Erythroblast (primary cell): ENCODE results near the gene MGRN1.

Experiments
- DNase-seq, 2 experiments: peaks; one replicate each; lab custom pipeline; 2025; lab: John Stamatoyannopoulos, UW
- GATA1 ChIP-seq: IDR thresholded peaks from 2 replicates; pipeline ENCODE4 v1.6.1; 2011; ENCODE audit warnings: low read depth, mild to moderate bottlenecking, control low read depth, low read length, moderate library complexity
- POLR2A ChIP-seq: IDR thresholded peaks from 2 replicates; pipeline ENCODE4 v1.6.1; 2011; ENCODE audit warnings: mild to moderate bottlenecking, low read length

The MGRN1 gene

DNA sequence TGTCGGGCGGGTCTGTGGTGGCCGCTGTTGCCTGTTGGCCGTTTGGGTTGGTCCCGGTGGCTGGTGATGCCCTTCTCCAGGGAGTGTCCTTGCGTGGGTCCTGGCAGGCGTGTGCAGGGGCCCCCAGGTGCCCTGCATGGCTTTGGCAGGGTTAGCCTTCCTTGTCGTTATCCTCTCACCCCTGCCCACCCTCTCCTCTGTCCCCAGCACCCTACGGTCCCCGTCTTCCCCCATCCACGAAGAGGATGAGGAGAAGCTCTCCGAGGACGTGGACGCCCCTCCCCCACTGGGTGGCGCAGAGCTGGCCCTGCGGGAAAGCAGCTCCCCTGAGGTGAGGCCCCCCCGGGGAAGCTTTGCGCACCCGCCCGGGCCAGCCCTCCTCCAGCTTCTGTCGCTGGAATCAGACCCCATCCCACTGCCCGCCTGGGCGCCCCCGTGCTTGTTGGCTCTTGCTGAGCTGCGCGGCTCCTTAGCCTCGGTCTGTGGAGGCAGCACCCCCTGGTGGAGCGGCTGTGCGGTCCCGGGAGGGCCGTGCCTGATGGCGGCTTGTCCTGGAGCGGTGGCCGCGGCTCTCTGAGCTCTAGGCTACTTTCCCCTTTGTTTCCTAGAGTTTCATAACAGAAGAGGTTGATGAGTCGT is 58.1 kb downstream of the MGRN1 start:
- TF ChIP-seq GATA1 = no peak
- TF ChIP-seq POLR2A = no peak
- DNase-seq = peak; percentile 51 to 52

DNA sequence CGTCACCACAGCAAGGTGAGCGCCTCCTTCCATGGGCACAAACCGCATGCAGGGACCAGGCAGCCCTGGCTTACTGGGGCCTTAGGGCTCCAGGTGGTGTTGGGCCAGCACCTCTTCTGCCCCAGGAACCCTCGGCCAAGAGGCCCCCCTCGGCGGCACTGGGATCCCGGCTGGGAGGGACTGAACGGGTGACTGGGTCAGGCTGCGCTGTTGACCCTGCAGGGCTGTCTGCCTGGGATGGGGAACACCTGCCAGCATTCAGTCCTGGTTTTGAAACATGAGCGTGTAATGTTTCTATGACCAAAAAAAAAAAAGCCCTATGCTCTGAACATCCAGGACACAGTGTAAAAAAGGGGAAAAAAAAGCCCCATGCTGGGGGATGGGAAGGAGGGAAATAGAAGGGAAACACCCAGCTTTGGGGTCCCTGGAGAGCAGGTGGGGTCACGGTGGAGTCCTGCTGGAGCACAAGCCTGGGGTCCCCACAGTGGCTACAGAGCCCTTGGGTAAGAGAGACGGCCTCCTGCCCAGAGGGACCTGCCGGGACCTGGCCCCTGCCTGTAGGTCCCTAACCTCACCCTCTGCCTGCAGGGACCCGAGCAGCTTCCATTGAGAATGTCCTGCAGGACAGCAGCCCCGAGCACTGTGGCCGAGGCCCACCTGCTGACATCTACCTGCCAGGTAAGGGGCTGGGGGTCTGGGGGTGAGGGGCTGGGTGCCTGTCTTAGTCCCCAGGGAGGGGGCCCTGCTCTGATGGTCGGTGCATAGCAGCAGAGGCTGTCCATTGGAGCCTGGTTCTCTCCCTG is 58.8 kb downstream of the MGRN1 start:
- TF ChIP-seq GATA1 = no peak
- no peak for TF ChIP-seq POLR2A
- no peak for DNase-seq

DNA sequence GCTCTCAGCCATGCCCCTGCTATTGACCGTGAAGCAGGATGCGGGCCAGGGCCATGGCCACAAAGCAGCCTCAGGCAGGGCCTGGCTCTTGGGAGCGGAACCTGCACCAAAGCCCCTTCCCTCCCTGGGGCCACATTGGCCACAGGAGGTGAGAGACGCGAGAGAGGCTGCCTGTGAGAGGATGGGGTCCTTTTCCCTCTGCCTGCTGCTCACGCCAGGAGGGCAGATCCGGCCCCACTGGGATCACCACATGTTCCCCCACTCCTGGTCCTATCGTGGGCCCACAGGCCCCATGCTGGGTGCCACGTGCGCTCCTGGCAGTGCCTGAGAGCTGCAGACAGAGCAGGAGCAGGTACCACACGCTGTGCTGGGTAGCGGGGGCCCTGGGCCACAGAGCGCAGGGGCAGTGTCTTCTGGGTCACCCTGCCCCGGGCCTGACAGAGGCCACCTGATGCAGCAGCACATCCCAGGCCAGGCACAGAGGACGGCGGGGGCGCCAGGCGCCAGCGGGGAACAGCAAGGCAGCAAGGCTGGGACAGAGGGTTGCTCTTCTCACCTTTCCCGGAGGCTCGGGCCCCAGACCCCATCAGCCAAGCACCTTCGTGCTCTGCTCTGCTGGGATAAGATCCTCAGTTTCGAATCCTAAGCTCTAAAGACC is 59.6 kb downstream of the MGRN1 start:
- no peak for TF ChIP-seq POLR2A
- no peak for TF ChIP-seq GATA1
- DNase-seq = no peak

DNA sequence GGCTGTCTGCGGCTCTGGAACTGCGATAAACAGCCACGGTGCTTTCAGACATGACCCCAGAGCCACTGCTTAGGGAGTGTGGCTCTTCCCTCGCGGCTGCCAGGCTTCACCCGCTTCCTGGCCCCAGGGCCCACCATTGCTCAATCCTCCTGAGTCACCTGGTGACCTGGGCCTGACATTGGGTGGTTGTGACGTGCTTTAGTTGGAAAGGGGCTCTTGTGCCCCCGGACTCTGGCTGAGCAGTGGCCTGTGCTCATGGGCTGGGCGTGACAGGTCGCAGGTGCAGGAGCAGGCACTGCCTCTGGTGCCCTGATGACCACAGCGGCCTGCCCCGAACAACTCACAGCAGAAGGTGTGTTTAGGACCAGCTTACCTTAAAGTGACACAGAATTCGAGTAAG is 60.1 kb downstream of the MGRN1 start:
- TF ChIP-seq GATA1 (no peak), POLR2A (no peak)
- DNase-seq = no peak

DNA sequence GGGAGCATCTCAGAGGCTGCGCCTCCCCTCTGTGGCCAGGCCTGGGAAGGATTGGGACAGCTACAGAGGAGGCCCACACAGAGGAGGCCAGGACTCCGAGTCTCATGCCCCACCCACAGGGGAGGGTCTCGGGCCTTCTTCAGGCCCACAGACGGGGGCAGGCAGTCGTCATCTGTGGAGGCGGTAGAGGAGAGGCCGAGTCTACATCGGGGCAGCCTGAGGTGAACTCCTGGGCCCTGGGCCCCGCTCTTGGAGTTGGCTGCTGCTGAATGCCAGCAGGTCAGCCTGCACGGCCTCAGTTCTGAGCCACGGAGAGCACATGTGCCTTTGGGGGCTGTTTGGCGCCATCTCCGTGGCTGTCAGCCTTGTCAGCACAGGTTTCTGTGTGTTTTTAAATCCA is 60.7 kb downstream of the MGRN1 start:
- TF ChIP-seq POLR2A (no peak), GATA1 (no peak)
- DNase-seq = no peak

DNA sequence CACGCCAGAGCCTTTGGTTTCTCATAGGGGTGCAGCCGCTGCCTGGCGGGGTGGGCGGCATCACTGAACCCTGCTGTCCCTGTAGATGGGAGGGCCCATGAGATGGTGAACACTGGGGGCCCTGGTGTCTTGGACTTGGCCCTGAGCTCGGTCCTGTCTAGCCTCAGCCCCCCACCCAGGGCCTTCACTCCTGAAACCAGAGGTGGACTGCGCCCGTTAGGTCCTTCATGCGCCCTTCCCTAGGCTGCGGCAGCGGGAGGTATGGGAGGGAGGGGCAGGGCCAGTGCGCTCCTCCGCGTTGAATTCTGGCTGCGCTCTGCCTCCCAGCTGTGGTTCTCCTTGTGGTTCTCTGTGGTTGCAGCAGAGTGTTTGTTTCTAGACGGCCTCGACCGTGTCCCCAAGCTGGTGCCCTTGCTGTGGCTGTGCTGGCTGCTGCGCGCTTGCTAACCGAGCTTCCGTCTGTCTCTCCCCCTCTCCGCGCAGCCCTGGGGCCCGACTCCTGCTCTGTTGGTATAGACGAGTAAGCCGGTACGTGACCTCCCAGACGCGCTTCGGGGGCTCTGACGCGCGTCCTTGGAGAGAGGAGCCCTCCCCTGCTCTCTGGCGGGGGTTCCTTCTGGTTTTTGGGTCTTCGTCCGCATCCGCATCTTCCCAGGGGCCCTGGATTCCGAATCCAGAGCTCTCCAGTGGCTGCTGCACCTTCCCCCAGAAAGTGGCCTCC is 61.3 kb downstream of the MGRN1 start:
- DNase-seq = no peak
- TF ChIP-seq POLR2A = no peak
- TF ChIP-seq GATA1 = no peak

DNA sequence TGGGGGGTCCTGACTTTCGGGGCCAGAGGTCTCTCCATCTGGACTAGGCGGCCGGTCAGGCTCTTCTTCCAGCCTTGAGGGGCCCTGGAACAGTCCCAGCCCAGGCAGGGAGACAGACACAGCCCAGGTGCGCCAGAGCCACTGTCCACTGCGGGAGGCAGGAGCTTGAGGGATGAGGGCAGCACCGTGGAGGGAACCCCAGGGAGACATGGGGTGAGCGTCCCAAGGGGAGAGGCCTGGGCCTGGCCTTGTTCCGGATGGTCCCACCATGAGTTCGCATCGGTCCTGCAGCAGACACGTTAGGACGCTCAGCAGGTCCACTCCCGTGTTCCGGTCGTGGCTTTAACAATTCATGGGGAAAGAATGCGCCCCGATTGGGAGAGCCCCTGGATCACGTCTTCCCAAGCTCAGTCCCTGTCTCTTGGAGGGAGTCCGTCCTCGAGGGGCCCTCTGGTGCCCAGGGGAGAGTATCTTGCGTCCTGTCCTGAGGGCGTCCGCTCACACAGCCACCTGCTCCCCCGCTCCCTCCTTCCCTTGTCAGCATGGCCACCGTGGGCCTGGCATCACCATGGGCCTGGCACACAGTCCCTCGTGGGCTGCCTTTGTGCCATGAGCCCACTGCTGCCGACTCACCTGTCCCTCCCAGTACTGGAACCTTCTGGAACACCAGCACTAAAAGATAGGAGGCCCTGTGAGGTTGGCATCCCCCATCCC is 62.0 kb downstream of the MGRN1 start:
- DNase-seq = no peak
- TF ChIP-seq POLR2A = no peak
- no peak for TF ChIP-seq GATA1

DNA sequence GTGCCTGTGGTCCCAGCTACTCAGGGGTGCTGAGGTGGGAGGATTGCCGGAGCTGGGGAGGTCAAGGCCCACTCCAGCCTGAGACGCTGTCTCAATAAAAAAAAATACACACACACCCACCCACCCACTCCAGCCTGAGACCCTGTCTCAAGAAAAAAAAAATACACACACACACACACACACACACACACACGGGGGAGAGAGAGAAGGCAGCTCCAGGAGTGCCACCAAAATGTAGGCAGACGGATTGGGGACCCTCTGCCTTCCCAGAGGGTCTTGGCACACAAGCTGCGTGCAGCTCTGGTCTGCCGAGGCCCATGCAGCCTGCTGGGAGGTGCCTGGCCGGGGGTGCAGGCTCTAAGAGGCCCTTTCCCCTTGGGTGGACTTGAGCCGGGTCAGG is 62.8 kb downstream of the MGRN1 start:
- TF ChIP-seq POLR2A (no peak), GATA1 (no peak)
- no peak for DNase-seq

DNA sequence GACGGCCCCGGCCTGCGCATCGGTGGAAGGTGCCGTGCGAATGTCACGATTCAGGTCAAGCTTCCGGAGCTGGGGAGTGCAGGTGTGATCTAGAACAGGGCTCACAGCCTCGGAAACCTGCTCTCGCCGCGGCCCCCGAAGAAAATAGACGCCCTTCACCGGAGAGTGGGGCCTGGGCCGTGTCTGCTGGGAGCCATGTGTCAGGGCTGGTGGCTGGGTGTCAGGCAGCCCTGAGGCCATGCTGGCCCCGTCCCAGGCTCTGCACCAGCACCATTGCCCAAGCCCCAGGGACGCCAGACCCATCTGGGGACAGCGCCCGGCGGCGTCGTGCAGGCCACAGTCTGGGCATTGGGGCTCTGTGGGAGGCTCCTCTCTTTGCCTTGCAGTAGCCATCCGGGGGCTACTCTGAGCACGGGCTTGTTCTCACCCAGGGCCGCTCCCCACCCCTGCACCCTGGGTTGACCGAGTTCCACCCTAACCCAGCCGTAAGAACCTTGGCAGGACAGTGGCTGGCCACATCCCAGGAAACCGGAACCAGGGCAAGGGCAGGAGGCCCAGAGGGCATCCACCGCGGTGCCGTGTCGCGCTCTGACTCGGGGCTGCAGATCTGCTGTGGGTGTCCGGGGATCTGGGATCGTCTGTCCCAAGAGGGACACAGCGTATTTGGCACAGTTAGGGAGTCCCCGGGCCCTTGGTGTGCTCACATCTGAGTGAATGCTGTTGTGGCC is 63.5 kb downstream of the MGRN1 start:
- TF ChIP-seq GATA1 (no peak), POLR2A (no peak)
- DNase-seq = no peak

DNA sequence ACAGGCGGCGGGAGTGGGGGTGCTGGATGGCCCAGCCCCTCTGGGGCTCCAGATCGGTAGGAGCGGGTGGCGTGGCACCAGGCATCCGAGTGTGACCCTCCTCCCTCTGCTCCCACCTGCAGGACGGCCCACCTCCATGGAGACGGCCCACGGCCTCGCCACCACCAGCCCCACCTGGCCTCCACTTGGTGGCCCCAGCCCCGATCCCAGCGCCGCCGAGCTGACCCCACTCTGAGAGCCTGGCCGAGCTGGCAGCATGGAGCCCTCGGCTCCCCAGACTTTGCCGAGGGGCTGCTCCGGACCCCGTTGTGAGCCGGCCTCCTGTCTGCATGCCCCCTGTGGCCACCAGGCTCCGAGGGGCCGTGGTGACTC is 64.0 kb downstream of the MGRN1 start:
- TF ChIP-seq POLR2A (no peak), GATA1 (no peak)
- DNase-seq = no peak

DNA sequence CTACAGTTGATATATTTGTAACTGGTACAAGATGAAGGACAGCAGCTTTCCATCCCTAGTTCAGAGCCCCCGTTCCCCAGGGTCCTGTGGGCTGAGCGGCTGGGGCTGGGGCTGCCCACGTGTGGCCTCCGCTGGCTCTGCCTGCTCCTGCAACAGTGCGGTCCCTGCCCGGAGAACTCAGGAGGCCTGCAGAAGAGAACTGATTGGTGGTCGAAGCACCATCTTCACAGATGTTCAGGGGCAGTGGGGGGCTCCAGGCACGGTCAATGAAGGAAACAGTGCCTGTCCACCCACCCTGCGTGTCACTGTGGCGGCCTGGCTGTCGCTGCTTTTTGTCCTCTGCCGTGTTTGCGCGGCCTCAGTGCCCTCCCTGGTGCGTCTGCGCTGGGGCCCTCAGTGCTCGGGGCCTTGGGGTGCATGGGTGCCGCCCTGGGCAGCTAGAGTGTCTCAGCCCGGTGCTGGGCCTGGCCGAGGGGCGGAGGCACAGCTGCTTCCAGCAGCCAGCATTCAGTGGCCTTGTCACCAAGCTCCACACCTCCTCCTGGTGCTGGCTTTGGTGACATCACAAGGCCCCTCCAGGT is 64.6 kb downstream of the MGRN1 start:
- TF ChIP-seq GATA1 (no peak), POLR2A (no peak)
- DNase-seq = no peak

DNA sequence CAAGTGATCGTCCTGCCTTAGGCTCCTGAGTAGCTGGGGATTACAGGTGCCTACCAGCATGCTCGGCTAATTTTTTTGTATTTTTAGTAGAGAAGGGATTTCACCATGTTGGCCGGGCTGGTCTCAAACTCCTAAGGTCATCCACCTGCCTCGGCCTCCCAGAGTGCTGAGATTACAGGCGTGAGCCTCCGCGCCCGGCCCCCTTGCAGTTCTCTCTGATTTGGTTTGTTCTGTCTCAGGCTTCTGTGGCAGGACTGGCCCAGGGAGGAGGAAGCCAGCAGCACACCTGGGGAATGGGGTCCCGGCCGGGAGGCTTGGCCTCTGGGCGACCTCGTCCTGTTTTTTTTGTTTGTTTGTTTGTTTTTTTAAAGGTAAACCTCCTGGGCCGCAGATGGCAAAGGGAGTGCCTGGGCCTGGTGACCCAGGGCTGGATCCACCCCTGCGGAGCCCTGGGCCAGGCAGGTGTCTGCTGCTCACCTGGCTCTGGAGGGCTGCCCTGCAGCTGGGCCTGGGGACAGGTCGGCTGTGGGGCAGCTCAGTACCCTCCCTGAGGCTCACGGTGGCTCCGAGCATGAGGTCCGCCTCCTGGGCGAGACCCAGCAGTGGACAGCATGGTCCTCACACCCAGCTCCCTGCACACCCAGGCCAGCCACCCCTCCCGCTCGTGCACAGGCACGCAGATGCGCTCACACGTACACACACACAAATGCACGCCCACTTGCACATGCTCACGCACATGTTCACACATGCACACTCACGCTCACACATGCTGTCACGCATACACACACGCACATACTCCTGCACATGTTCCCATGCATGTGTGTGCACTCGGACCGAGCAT is 65.5 kb downstream of the MGRN1 start:
- DNase-seq = no peak

More for the DNA sequence above, 65.5 kb downstream of the MGRN1 start:
- TF ChIP-seq POLR2A (no peak), GATA1 (no peak)
